GM12878 (cell line): ENCODE results near the gene FOXP1. TPM values are rescaled to one million over a fixed set of nuclear protein-coding genes. Genes with fewer than 3 reads are reported as not detected.
A peak's percentile ranks its signal among the peaks of the same experiment; 100 is the strongest.

Experiments used
- ASH2L ChIP-seq: fragments of 300-600, 200-600 bp; sonication (generic); IDR thresholded peaks from 2 replicates; pipeline ENCODE4 v1.6.1; 2017; ENCODE audit warnings: low read depth, mild to moderate bottlenecking, borderline replicate concordance
- BMI1 ChIP-seq: fragments of 450-650 bp; IDR thresholded peaks from 2 replicates; pipeline ENCODE4 v1.6.1; 2016; ENCODE audit warnings: mild to moderate bottlenecking, moderate library complexity, borderline replicate concordance
- CHD4 ChIP-seq: fragments of 200-600 bp; sonication (generic); IDR thresholded peaks from 2 replicates; pipeline ENCODE4 v1.6.1; 2016; ENCODE audit warnings: mild to moderate bottlenecking
- DPF2 ChIP-seq: fragments of 450-650 bp; IDR thresholded peaks from 2 replicates; pipeline ENCODE4 v1.6.1; 2017; ENCODE audit warnings: mild to moderate bottlenecking
- E2F4 ChIP-seq: IDR thresholded peaks from 2 replicates; pipeline ENCODE4 v1.6.1; 2012; ENCODE audit warnings: low read depth, low read length, improper control_type of control experiment
- HDAC2 ChIP-seq: fragments of 200-600 bp; sonication (generic); IDR thresholded peaks from 2 replicates; pipeline ENCODE4 v1.6.1; 2017
- MEF2A ChIP-seq: IDR thresholded peaks from 2 replicates; pipeline ENCODE4 v1.6.1; 2011; ENCODE audit warnings: low read depth, mild to moderate bottlenecking, low read length, moderate library complexity; ENCODE audit not compliant: insufficient read depth
- NR2C1 ChIP-seq: fragments of 450-650 bp; IDR thresholded peaks from 2 replicates; pipeline ENCODE4 v1.6.1; 2017; ENCODE audit warnings: antibody characterized with exemption, mild to moderate bottlenecking, moderate library complexity
- PKNOX1 ChIP-seq: fragments of 450-650 bp; IDR thresholded peaks from 2 replicates; pipeline ENCODE4 v1.6.1; 2016; ENCODE audit warnings: mild to moderate bottlenecking
- RAD21 ChIP-seq: IDR thresholded peaks from 2 replicates; pipeline ENCODE4 v1.6.1; 2011; ENCODE audit warnings: mild to moderate bottlenecking, low read depth, low read length, moderate library complexity; ENCODE audit not compliant: insufficient read depth
- RB1 ChIP-seq: fragments of 450-650 bp; formaldehyde crosslinking; IDR thresholded peaks from 2 replicates; pipeline ENCODE4 v1.6.1; 2017; ENCODE audit warnings: mild to moderate bottlenecking, borderline replicate concordance
- RELA ChIP-seq: fragments of 450-650 bp; IDR thresholded peaks from 2 replicates; pipeline ENCODE4 v1.8.0; 2014; ENCODE audit warnings: borderline replicate concordance; ENCODE audit not compliant: partially characterized antibody
- RUNX3 ChIP-seq: IDR thresholded peaks from 2 replicates; pipeline ENCODE4 v1.6.1; 2012; ENCODE audit warnings: low read length, inconsistent platforms
- SMAD1 ChIP-seq: fragments of 450-650 bp; IDR thresholded peaks from 2 replicates; pipeline ENCODE4 v1.6.1; 2018; ENCODE audit warnings: mild to moderate bottlenecking, low read depth; ENCODE audit not compliant: partially characterized antibody
- SMAD5 ChIP-seq: IDR thresholded peaks from 2 replicates; pipeline ENCODE4 v1.6.1; 2016; ENCODE audit warnings: antibody characterized with exemption, low read depth
- SUPT20H ChIP-seq: IDR thresholded peaks from 2 replicates; pipeline ENCODE4 v1.6.1; 2011; ENCODE audit warnings: low read depth, mild to moderate bottlenecking, low read length, moderate library complexity, borderline replicate concordance; ENCODE audit not compliant: control insufficient read depth
- ZBTB11 ChIP-seq: fragments of 450-650 bp; formaldehyde crosslinking; IDR thresholded peaks from 2 replicates; pipeline ENCODE4 v1.5.0; 2022; ENCODE audit warnings: mild to moderate bottlenecking, missing genetic modification characterization
- ZNF622 ChIP-seq: fragments of 450-650 bp; IDR thresholded peaks from 2 replicates; pipeline ENCODE4 v1.6.1; 2017; ENCODE audit warnings: mild to moderate bottlenecking, inconsistent platforms
- polyA plus RNA-seq, 11 experiments: library from polyadenylated mRNA; depleted of rRNA in 4 of 11; unstranded in 6 of 11; stranded (reverse) in 5 of 11; fragments of >200 nt; fragmentation: Nextera tagmentation in 4 of 11; fragmentation: Illumina TruSeq in 1 of 11; extraction: Ambion mirVana in 4 of 11; extraction: Trizol in 1 of 11; gene quantifications; 1 replicate in 1 of 11; 2 replicates in 10 of 11; pipeline versions ENCODE4 v1.2.1 to v1.2.3, GENCODE V29; 2011 to 2016; ENCODE audit warnings: inconsistent platforms in 2 of 11, missing spikeins in 2 of 11, low read depth in 1 of 11
- total RNA-seq, 4 experiments: library from RNA; depleted of rRNA in 3 of 4; stranded (reverse); fragments of >200 nt in 3 of 4; fragmentation: Illumina TruSeq in 1 of 4; extraction: Trizol in 1 of 4; gene quantifications; 2 replicates each; pipeline versions ENCODE4 v1.2.1 to v1.2.3, GENCODE V29; 2013 to 2021
- TF ChIP-seq, protein P1 (sequence below): fragments of 450-650 bp; IDR thresholded peaks from 2 replicates; pipeline ENCODE4 v1.6.1; 2018; ENCODE audit warnings: borderline replicate concordance, mild to moderate bottlenecking; ENCODE audit not compliant: partially characterized antibody
- TF ChIP-seq, protein P2 (sequence below): fragments of 450-650 bp; IDR thresholded peaks from 2 replicates; pipeline ENCODE4 v1.6.1; 2017; ENCODE audit warnings: mild to moderate bottlenecking, low read depth, inconsistent platforms; ENCODE audit not compliant: poor library complexity, severe bottlenecking

The FOXP1 gene
- total and polyA plus RNA-seq, 10 of the 15 experiments (the other 5 are each of a cell fraction or from before 2014, with no cell fraction given), result 0.05 to 1.6 (median 0.20) TPM; not detected in 1

- TF ChIP-seq ZBTB11 (CRISPR knock-in tag) (no peak), SUPT20H (no peak), ASH2L (no peak), SMAD5 (no peak), ZNF622 (no peak), DPF2 (no peak), BMI1 (peak; percentile 38; the same call in 1 of the 2 replicates), E2F4 (no peak), MEF2A (peak; percentile 69; the same call in 1 of the 2 replicates), RELA (no peak), CHD4 (no peak), PKNOX1 (no peak), SMAD1 (no peak), RUNX3 (peak; percentile 85), NR2C1 (no peak), RB1 (no peak), RAD21 (no peak), HDAC2 (no peak)
- TF ChIP-seq, protein P1, sequence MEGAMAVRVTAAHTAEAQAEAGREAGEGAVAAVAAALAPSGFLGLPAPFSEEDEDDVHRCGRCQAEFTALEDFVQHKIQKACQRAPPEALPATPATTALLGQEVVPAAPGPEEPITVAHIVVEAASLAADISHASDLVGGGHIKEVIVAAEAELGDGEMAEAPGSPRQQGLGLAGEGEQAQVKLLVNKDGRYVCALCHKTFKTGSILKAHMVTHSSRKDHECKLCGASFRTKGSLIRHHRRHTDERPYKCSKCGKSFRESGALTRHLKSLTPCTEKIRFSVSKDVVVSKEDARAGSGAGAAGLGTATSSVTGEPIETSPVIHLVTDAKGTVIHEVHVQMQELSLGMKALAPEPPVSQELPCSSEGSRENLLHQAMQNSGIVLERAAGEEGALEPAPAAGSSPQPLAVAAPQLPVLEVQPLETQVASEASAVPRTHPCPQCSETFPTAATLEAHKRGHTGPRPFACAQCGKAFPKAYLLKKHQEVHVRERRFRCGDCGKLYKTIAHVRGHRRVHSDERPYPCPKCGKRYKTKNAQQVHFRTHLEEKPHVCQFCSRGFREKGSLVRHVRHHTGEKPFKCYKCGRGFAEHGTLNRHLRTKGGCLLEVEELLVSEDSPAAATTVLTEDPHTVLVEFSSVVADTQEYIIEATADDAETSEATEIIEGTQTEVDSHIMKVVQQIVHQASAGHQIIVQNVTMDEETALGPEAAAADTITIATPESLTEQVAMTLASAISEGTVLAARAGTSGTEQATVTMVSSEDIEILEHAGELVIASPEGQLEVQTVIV, result no peak
- TF ChIP-seq, protein P2, sequence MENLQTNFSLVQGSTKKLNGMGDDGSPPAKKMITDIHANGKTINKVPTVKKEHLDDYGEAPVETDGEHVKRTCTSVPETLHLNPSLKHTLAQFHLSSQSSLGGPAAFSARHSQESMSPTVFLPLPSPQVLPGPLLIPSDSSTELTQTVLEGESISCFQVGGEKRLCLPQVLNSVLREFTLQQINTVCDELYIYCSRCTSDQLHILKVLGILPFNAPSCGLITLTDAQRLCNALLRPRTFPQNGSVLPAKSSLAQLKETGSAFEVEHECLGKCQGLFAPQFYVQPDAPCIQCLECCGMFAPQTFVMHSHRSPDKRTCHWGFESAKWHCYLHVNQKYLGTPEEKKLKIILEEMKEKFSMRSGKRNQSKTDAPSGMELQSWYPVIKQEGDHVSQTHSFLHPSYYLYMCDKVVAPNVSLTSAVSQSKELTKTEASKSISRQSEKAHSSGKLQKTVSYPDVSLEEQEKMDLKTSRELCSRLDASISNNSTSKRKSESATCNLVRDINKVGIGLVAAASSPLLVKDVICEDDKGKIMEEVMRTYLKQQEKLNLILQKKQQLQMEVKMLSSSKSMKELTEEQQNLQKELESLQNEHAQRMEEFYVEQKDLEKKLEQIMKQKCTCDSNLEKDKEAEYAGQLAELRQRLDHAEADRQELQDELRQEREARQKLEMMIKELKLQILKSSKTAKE, result peak; percentile 27
These were observed 190.4 kb downstream of the FOXP1 start (continued) for GRCh38 chr3:71393093-71393492.
